GM23248 (cell line): ENCODE results near the gene CA5B.
"Not testable (repeated sequence)": the region's sequence is repeated elsewhere in the genome, so short reads cannot be mapped to it uniquely, and the experiment has no call there.

ENCODE experiments used
- EZH2 ChIP-seq: fragments of 200-600 bp; sonication (generic); IDR thresholded peaks from 2 replicates; pipeline ENCODE4 v1.6.1; 2018; ENCODE audit warnings: antibody characterized with exemption, mild to moderate bottlenecking; ENCODE audit not compliant: insufficient read depth, poor library complexity, severe bottlenecking
- EZH2phosphoT487 ChIP-seq: fragments of 200-600 bp; sonication (generic); IDR thresholded peaks from 2 replicates; pipeline ENCODE4 v1.6.1; 2018; ENCODE audit warnings: antibody characterized with exemption, moderate library complexity, mild to moderate bottlenecking, low read depth; ENCODE audit not compliant: insufficient read depth

GRCh38 chrX:15731368-15731767 is 6.7 kb upstream of the CA5B start:
- not testable (repeated sequence) for TF ChIP-seq EZH2, EZH2phosphoT487
